IMR-90 (cell line): ENCODE measurements around the gene CDC42EP5. TPM values are rescaled to one million over a fixed set of nuclear protein-coding genes. Genes with fewer than 3 reads are reported as not detected.

Source experiments
- ATAC-seq: fragments of 200-7000 bp; cut with Tn5 transposase; 2 replicates; pipeline ENCODE4 v1.9.1; 2020; ENCODE audit warnings: low read depth, mild to moderate bottlenecking, moderate library complexity
- BruUV-seq: library from RNA; stranded (reverse); fragments of 400-500 nt; replicated peaks from 2 replicates; lab custom pipeline; 2021; lab: Mats Ljungman, UMichigan
- CTCF ChIA-PET: fragments of 300-600 bp; formaldehyde crosslinking; extraction: SDS; loops from one replicate; lab custom pipeline; 2021; ENCODE audit warnings: antibody characterized with exemption; lab: Yijun Ruan, JAX
- POLR2A ChIA-PET: fragments of 300-600 bp; sonication (Branson Sonifier 250); formaldehyde crosslinking; loops from one replicate; lab custom pipeline; 2022; ENCODE audit warnings: antibody characterized with exemption; ENCODE audit not compliant: unreplicated experiment; lab: Charles Lee
- DNase-seq: peaks from one replicate; pipeline ENCODE4 v3.0.0; 2013
- H2AFZ ChIP-seq: replicated peaks from 2 replicates; pipeline ENCODE3; 2013; ENCODE audit warnings: low read length, mild to moderate bottlenecking; ENCODE audit not compliant: poor library complexity
- H2AK5ac ChIP-seq: 2 replicates; pipeline ENCODE4 v1.6.1; 2013; ENCODE audit warnings: low read depth, low read length, inconsistent platforms
- H2AK9ac ChIP-seq: replicated peaks from 2 replicates; pipeline ENCODE3; 2013; ENCODE audit warnings: mild to moderate bottlenecking, low read depth, low read length, moderate library complexity; ENCODE audit not compliant: poor library complexity
- H2BK120ac ChIP-seq: 2 replicates; pipeline ENCODE4 v1.6.1; 2013; ENCODE audit warnings: low read depth, low read length, inconsistent platforms
- H2BK15ac ChIP-seq: 3 replicates; pipeline ENCODE4 v1.6.1; 2013; ENCODE audit warnings: low read depth, low read length, inconsistent platforms
- H2BK20ac ChIP-seq: 2 replicates; pipeline ENCODE4 v1.6.1; 2013; ENCODE audit warnings: low read depth, mild to moderate bottlenecking, inconsistent platforms, low read length, moderate library complexity
- H2BK5ac ChIP-seq: 2 replicates; pipeline ENCODE4 v1.6.1; 2013; ENCODE audit warnings: mild to moderate bottlenecking, low read depth, low read length, inconsistent platforms; ENCODE audit not compliant: poor library complexity, severe bottlenecking
- H3K14ac ChIP-seq: replicated peaks from 2 replicates; pipeline ENCODE4 v1.6.1; 2013; ENCODE audit warnings: low read depth, low read length, inconsistent platforms
- H3K18ac ChIP-seq: 2 replicates; pipeline ENCODE4 v1.6.1; 2013; ENCODE audit warnings: low read depth, low read length, control low read depth
- H3K23ac ChIP-seq: 2 replicates; pipeline ENCODE4 v1.6.1; 2013; ENCODE audit warnings: low read depth, low read length, inconsistent platforms
- H3K27ac ChIP-seq: 2 replicates; pipeline ENCODE4 v1.5.1; 2013; ENCODE audit warnings: mild to moderate bottlenecking, control low read depth, low read length; ENCODE audit not compliant: insufficient read depth
- H3K27me3 ChIP-seq: 2 replicates; pipeline ENCODE4 v1.6.1; 2013; ENCODE audit warnings: low read length; ENCODE audit not compliant: control insufficient read depth, insufficient read depth
- H3K36me3 ChIP-seq: 2 replicates; pipeline ENCODE4 v1.6.1; 2013; ENCODE audit warnings: low read length, mixed read lengths; ENCODE audit not compliant: control insufficient read depth, insufficient read depth
- H3K4ac ChIP-seq: 2 replicates; pipeline ENCODE4 v1.6.1; 2013; ENCODE audit warnings: low read depth, low read length, inconsistent platforms
- H3K4me1 ChIP-seq: 2 replicates; pipeline ENCODE4 v1.6.1; 2013; ENCODE audit warnings: low read length, mixed read lengths; ENCODE audit not compliant: control insufficient read depth, insufficient read depth
- H3K4me2 ChIP-seq: 2 replicates; pipeline ENCODE4 v1.6.1; 2013; ENCODE audit warnings: low read depth, mild to moderate bottlenecking, control low read depth, low read length, moderate library complexity
- H3K4me3 ChIP-seq: 2 replicates; pipeline ENCODE4 v1.5.1; 2013; ENCODE audit warnings: low read depth, mild to moderate bottlenecking, control low read depth, low read length, moderate library complexity; ENCODE audit not compliant: insufficient read depth
- H3K56ac ChIP-seq: 2 replicates; pipeline ENCODE4 v1.6.1; 2013; ENCODE audit warnings: low read length, inconsistent platforms; ENCODE audit not compliant: insufficient read depth; ENCODE audit errors: extremely low read depth
- H3K79me1 ChIP-seq, 2 experiments: 2 replicates each; pipeline ENCODE4 v1.6.1; 2013; ENCODE audit warnings: low read length in 2 of 2, inconsistent platforms in 1 of 2, low read depth in 1 of 2
- H3K9ac ChIP-seq: 2 replicates; pipeline ENCODE4 v1.6.1; 2013; ENCODE audit warnings: low read depth, low read length, control low read depth
- H3K9me1 ChIP-seq: 2 replicates; pipeline ENCODE4 v1.6.1; 2013; ENCODE audit warnings: low read length, inconsistent platforms; ENCODE audit not compliant: insufficient read depth
- H3K9me3 ChIP-seq: 2 replicates; pipeline ENCODE4 v1.6.1; 2013; ENCODE audit warnings: low read length; ENCODE audit not compliant: control insufficient read depth, insufficient read depth
- H4K20me1 ChIP-seq: 2 replicates; pipeline ENCODE4 v1.6.1; 2013; ENCODE audit warnings: low read length, inconsistent platforms; ENCODE audit not compliant: insufficient read depth
- H4K5ac ChIP-seq: 2 replicates; pipeline ENCODE4 v1.6.1; 2013; ENCODE audit warnings: mild to moderate bottlenecking, low read depth, low read length, control low read depth
- H4K8ac ChIP-seq, 2 experiments: 2 replicates each; pipeline ENCODE4 v1.6.1; 2013; ENCODE audit warnings: low read depth in 2 of 2, low read length in 2 of 2, control low read depth in 1 of 2, inconsistent platforms in 1 of 2
- H4K91ac ChIP-seq: 2 replicates; pipeline ENCODE4 v1.6.1; 2013; ENCODE audit warnings: low read depth, low read length, inconsistent platforms; ENCODE audit not compliant: insufficient read depth
- BHLHE40 ChIP-seq: fragments of 150-350 bp; IDR thresholded peaks from 2 replicates; pipeline ENCODE4 v1.6.1; 2016; ENCODE audit warnings: mild to moderate bottlenecking, low read depth, low read length
- CEBPB ChIP-seq: IDR thresholded peaks from 2 replicates; pipeline ENCODE4 v1.6.1; 2012; ENCODE audit warnings: low read depth, low read length, improper control_type of control experiment
- CHD1 ChIP-seq: IDR thresholded peaks from 2 replicates; pipeline ENCODE4 v1.6.1; 2012; ENCODE audit warnings: low read depth, low read length, improper control_type of control experiment
- FOS ChIP-seq: fragments of 150-350 bp; IDR thresholded peaks from 2 replicates; pipeline ENCODE4 v1.6.1; 2016; ENCODE audit warnings: low read depth, low read length
- MAFK ChIP-seq: IDR thresholded peaks from 2 replicates; pipeline ENCODE4 v1.6.1; 2012; ENCODE audit warnings: low read depth, low read length, improper control_type of control experiment
- MAZ ChIP-seq: IDR thresholded peaks from 2 replicates; pipeline ENCODE4 v1.6.1; 2012; ENCODE audit warnings: low read depth, mild to moderate bottlenecking, low read length, improper control_type of control experiment, moderate library complexity, borderline replicate concordance
- MXI1 ChIP-seq: IDR thresholded peaks from 2 replicates; pipeline ENCODE4 v1.6.1; 2012; ENCODE audit warnings: low read depth, mild to moderate bottlenecking, low read length, moderate library complexity, borderline replicate concordance
- NFE2L2 ChIP-seq: fragments of 150-350 bp; IDR thresholded peaks from 2 replicates; pipeline ENCODE4 v1.6.1; 2016; ENCODE audit warnings: low read depth, mild to moderate bottlenecking, low read length
- RAD21 ChIP-seq: IDR thresholded peaks from 2 replicates; pipeline ENCODE4 v1.6.1; 2012; ENCODE audit warnings: low read length, improper control_type of control experiment
- RCOR1 ChIP-seq: IDR thresholded peaks from 2 replicates; pipeline ENCODE4 v1.6.1; 2012; ENCODE audit warnings: mild to moderate bottlenecking, low read length, improper control_type of control experiment; ENCODE audit not compliant: insufficient replicate concordance
- RFX5 ChIP-seq: IDR thresholded peaks from 2 replicates; pipeline ENCODE4 v1.8.0; 2012; ENCODE audit warnings: low read depth, mild to moderate bottlenecking, low read length, moderate library complexity
- SMC3 ChIP-seq: fragments of 150-350 bp; IDR thresholded peaks from 2 replicates; pipeline ENCODE4 v1.6.1; 2016; ENCODE audit warnings: low read depth, mild to moderate bottlenecking, antibody characterized with exemption, low read length, moderate library complexity
- WGBS, 2 experiments: methylation state at CpG; one replicate each; pipeline versions ENCODE4 v1.1.5 to v1.1.7; 2013; ENCODE audit warnings: missing lambda C conversion rate in 2 of 2; ENCODE audit not compliant: insufficient read length in 1 of 2; ENCODE audit errors: extremely low coverage in 2 of 2; 5-methylcytosine and 5-hydroxymethylcytosine counted together
- dilution Hi-C: fragments of 300-500 bp; cut with HindIII; formaldehyde crosslinking; loops from one replicate; pipeline ENCODE4 v1.14.3; 2018; ENCODE audit warnings: low sequenced_read_pairs; ENCODE audit not compliant: unreplicated experiment
- in situ Hi-C: fragments of 300-500 bp; cut with MboI; formaldehyde crosslinking; loops from 3 replicates; pipeline ENCODE4 v1.14.3; 2019; ENCODE audit warnings: low sequenced_read_pairs, inconsistent platforms, mixed read lengths
- intact Hi-C: fragments of 100-400 bp; cut with micrococcal nuclease; formaldehyde crosslinking; loops from 2 replicates; pipeline ENCODE4 v1.10.0; 2022
- polyA plus RNA-seq, 3 experiments: library from polyadenylated mRNA; depleted of rRNA; stranded (reverse); fragments of >200 nt; gene quantifications; 2 replicates each; pipeline ENCODE4 v1.2.3, GENCODE V29; 2012; ENCODE audit warnings: low replicate concordance in 1 of 3
- total RNA-seq: library from RNA; depleted of rRNA; stranded (reverse); fragments of >200 nt; gene quantifications from 2 replicates; pipeline ENCODE4 v1.2.3, GENCODE V29; 2012
- TF ChIP-seq, protein P1 (sequence below): conservative IDR thresholded peaks from 2 replicates; pipeline ENCODE4 v1.5.1; 2012; ENCODE audit warnings: mild to moderate bottlenecking, low read depth, low read length, improper control_type of control experiment
- TF ChIP-seq, protein P2 (sequence below): fragments of 150-350 bp; IDR thresholded peaks from 2 replicates; pipeline ENCODE4 v1.6.1; 2017; ENCODE audit warnings: mild to moderate bottlenecking, antibody characterized with exemption, low read length, low read depth
- TF ChIP-seq, protein P3 (sequence below): fragments of 150-350 bp; IDR thresholded peaks from 2 replicates; pipeline ENCODE4 v1.6.1; 2016; ENCODE audit warnings: low read depth, mild to moderate bottlenecking, low read length, moderate library complexity, borderline replicate concordance

The CDC42EP5 gene
- total and polyA plus RNA-seq, 2 of the 4 experiments (the other 2 are of a cell fraction): 7.2 to 25.3 TPM

DNA sequence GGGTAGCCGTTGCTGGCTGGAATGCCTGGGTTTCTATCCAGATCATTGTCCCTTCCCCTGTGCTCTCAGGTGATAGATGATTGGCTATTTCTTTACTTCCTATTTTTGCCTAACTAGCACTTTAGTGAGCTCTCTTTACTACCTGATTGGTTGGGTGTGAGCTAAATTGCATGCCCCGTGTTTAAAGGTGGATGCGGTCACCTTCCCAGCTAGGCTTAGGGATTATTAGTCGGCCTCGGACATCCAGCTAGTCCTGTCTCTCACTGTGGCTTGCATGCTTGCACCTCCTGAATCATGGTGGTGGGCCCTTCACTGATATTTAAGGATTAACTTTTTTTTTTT is 47.7 kb downstream of the CDC42EP5 start:
- WGBS, 2 experiments: no CpG with 5 or more reads among the region's 5 CpGs
- H2BK15ac ChIP-seq: no peak overlapping the region
- H3K36me3 ChIP-seq: no peaks in the 10 kb centered on the region
- TF ChIP-seq RCOR1 (no peak), CHD1 (no peak), RAD21 (no peak), NFE2L2 (no peak), RFX5 (no peak), SMC3 (no peak), FOS (no peak), MXI1 (no peak), BHLHE40 (no peak), MAFK (no peak), MAZ (no peak), CEBPB (no peak)
- TF ChIP-seq, protein P1, sequence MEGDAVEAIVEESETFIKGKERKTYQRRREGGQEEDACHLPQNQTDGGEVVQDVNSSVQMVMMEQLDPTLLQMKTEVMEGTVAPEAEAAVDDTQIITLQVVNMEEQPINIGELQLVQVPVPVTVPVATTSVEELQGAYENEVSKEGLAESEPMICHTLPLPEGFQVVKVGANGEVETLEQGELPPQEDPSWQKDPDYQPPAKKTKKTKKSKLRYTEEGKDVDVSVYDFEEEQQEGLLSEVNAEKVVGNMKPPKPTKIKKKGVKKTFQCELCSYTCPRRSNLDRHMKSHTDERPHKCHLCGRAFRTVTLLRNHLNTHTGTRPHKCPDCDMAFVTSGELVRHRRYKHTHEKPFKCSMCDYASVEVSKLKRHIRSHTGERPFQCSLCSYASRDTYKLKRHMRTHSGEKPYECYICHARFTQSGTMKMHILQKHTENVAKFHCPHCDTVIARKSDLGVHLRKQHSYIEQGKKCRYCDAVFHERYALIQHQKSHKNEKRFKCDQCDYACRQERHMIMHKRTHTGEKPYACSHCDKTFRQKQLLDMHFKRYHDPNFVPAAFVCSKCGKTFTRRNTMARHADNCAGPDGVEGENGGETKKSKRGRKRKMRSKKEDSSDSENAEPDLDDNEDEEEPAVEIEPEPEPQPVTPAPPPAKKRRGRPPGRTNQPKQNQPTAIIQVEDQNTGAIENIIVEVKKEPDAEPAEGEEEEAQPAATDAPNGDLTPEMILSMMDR: no peak
- TF ChIP-seq, protein P2, sequence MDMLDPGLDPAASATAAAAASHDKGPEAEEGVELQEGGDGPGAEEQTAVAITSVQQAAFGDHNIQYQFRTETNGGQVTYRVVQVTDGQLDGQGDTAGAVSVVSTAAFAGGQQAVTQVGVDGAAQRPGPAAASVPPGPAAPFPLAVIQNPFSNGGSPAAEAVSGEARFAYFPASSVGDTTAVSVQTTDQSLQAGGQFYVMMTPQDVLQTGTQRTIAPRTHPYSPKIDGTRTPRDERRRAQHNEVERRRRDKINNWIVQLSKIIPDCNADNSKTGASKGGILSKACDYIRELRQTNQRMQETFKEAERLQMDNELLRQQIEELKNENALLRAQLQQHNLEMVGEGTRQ: no peak
- TF ChIP-seq, protein P3, sequence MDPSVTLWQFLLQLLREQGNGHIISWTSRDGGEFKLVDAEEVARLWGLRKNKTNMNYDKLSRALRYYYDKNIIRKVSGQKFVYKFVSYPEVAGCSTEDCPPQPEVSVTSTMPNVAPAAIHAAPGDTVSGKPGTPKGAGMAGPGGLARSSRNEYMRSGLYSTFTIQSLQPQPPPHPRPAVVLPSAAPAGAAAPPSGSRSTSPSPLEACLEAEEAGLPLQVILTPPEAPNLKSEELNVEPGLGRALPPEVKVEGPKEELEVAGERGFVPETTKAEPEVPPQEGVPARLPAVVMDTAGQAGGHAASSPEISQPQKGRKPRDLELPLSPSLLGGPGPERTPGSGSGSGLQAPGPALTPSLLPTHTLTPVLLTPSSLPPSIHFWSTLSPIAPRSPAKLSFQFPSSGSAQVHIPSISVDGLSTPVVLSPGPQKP: no peak
- no peaks in the 10 kb centered on the region for H3K79me1 ChIP-seq
- intact Hi-C loops: no loop called here
- CTCF ChIA-PET: no interaction called here
- H2BK20ac ChIP-seq: no peak overlapping the region
- no peak overlapping the region for H2BK5ac ChIP-seq
- H2AK5ac ChIP-seq: no peak overlapping the region
- H4K91ac ChIP-seq: no peak overlapping the region
- H3K4me1 ChIP-seq: no peaks in the 10 kb centered on the region
- H3K4me3 ChIP-seq: no peak overlapping the region
- H2AK9ac ChIP-seq: no peak overlapping the region
- no peak for ATAC-seq
- H3K56ac ChIP-seq: no peak overlapping the region
- POLR2A ChIA-PET: no interaction called here
- H2BK120ac ChIP-seq: no peak overlapping the region
- no peak overlapping the region for H3K4me2 ChIP-seq
- no peak overlapping the region for H4K8ac ChIP-seq
- H3K9me3 ChIP-seq: no peaks in the 10 kb centered on the region
- no peak overlapping the region for H3K23ac ChIP-seq
- H3K27me3 ChIP-seq: peaks cover 22% of the 10 kb centered on the region; the same call in 1 of the 2 replicates
- no peak overlapping the region for H3K9ac ChIP-seq
- no peak overlapping the region for H3K27ac ChIP-seq
- no peak overlapping the region for H4K5ac ChIP-seq
- H3K14ac ChIP-seq: no peak overlapping the region
- dilution Hi-C loops: no loop called here
- no TSS peak for BruUV-seq
- H3K18ac ChIP-seq: no peak overlapping the region
- no peaks in the 10 kb centered on the region for H3K9me1 ChIP-seq
- DNase-seq: no peak
- no peaks in the 10 kb centered on the region; the same call in 1 of the 2 replicates for H4K20me1 ChIP-seq
- H3K4ac ChIP-seq: no peak overlapping the region
- in situ Hi-C loops: no loop called here
- H2AFZ ChIP-seq: no peak overlapping the region
